ENCODE data around the gene NAALADL1.

GRCh38 chr11:65057526-65057925, 827 bp downstream of the NAALADL1 start:
- TF ChIP-seq POLR2A (IDR thresholded peaks at IDR 0.05; ENCODE audit: low read depth, low read length): no peak
- TF ChIP-seq POLR2AphosphoS5 (IDR thresholded peaks at IDR 0.05; ENCODE audit: low read depth, low read length): no peak
- TF ChIP-seq TAF1 (IDR thresholded peaks at IDR 0.05; ENCODE audit: borderline replicate concordance, low read depth, low read length): no peak
